Activated CD4-positive, alpha-beta memory T cell treated with anti-CD3 and anti-CD28 coated beads, Interleukin-2, amount 10 ng/mL, durations not matched to agents 7 days and 5 days (primary cell): ENCODE measurements around the gene GALNT13. TPM values are rescaled to one million over a fixed set of nuclear protein-coding genes. Genes with fewer than 3 reads are reported as not detected.

Experiments
- CTCF ChIA-PET: fragments of 350-600 bp; sonication (Branson Sonifier 250); formaldehyde crosslinking; loops from one replicate; lab custom pipeline; 2021; ENCODE audit warnings: antibody characterized with exemption, inconsistent platforms; lab: Charles Lee
- POLR2A ChIA-PET: fragments of 350-600 bp; sonication (Branson Sonifier 250); formaldehyde crosslinking; loops from one replicate; lab custom pipeline; 2021; ENCODE audit warnings: antibody characterized with exemption; lab: Charles Lee
- DNase-seq: peaks from one replicate; pipeline ENCODE4 v3.0.0-alpha.2; 2020
- H3K27ac Mint-ChIP-seq: one replicate; pipeline ENCODE4 v1.8.0; 2021; ENCODE audit warnings: mild to moderate bottlenecking, mixed read lengths
- H3K27me3 Mint-ChIP-seq: one replicate; pipeline ENCODE4 v1.8.0; 2021; ENCODE audit warnings: mixed read lengths
- H3K36me3 Mint-ChIP-seq: one replicate; pipeline ENCODE4 v1.8.0; 2021; ENCODE audit warnings: low read depth, mixed read lengths
- H3K4me1 Mint-ChIP-seq: one replicate; pipeline ENCODE4 v1.8.0; 2021; ENCODE audit warnings: mixed read lengths
- H3K4me3 Mint-ChIP-seq: one replicate; pipeline ENCODE4 v1.8.0; 2021; ENCODE audit warnings: mild to moderate bottlenecking, mixed read lengths
- H3K9me3 Mint-ChIP-seq: one replicate; pipeline ENCODE4 v1.8.0; 2021; ENCODE audit warnings: mixed read lengths
- total RNA-seq, 2 experiments: library from RNA; stranded (reverse); gene quantifications; one replicate each; pipeline ENCODE4 v1.2.3, GENCODE V29; 2021

GALNT13 gene
- total RNA-seq, 2 experiments from 2014 or later: not detected

DNA sequence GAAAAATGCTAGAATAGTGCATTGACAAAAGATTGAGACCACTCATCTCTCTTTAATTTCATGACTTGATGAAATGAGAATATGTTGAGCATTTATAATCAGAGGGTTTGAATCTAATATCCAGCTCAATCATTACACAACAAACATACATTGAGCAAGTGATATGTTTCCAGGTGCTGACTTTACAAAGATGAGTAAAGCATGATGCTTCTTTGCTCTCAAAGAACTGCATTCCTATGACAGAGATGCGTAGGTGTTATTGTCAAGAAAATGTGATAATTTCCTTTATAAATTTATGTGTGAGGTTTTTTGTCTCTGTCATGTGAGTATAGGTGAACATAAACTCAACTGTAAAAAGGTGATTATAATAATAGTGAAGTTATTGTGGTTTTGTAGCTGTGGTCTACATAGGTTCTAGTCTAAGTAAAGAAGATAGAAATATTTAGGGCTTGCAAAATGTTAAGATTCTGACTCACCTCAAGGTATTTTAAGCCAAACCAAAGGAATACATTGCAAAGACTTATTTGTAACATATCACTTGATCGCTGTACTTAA, 389.8 kb downstream of the GALNT13 start:
- ChIA-PET CTCF (no interaction called here), POLR2A (no interaction called here)
- Mint-ChIP-seq H3K4me1 (no peaks in the 10 kb centered on the region), H3K36me3 (no peaks in the 10 kb centered on the region), H3K4me3 (no peak overlapping the region), H3K9me3 (peaks cover 4% of the 10 kb centered on the region), H3K27ac (no peak overlapping the region), H3K27me3 (no peaks in the 10 kb centered on the region)
- DNase-seq: no peak

DNA sequence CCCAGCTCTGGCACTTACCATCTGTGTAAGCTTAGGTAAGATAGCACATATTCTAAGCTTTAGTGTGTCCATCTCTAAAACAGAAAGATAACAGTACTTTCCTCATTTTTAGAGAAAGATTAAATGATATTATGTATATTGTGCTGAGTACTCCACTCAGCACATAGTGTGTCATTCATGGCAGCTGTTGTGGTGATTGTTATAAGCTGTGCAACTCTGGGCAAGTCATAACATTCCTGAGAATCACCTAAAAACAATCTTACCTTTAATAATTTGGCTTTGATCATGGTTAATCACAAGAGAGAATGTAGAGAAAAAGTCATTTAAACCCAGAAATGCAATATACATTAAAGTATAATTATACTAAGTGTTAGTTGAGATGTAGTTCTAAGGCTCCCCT, 391.5 kb downstream of the GALNT13 start:
- H3K4me3 Mint-ChIP-seq: no peak overlapping the region
- no peaks in the 10 kb centered on the region for H3K27me3 Mint-ChIP-seq
- no peak overlapping the region for H3K27ac Mint-ChIP-seq
- H3K36me3 Mint-ChIP-seq: no peaks in the 10 kb centered on the region
- DNase-seq: no peak
- H3K4me1 Mint-ChIP-seq: no peaks in the 10 kb centered on the region
- ChIA-PET CTCF (no interaction called here), POLR2A (no interaction called here)
- peaks cover 4% of the 10 kb centered on the region for H3K9me3 Mint-ChIP-seq

DNA sequence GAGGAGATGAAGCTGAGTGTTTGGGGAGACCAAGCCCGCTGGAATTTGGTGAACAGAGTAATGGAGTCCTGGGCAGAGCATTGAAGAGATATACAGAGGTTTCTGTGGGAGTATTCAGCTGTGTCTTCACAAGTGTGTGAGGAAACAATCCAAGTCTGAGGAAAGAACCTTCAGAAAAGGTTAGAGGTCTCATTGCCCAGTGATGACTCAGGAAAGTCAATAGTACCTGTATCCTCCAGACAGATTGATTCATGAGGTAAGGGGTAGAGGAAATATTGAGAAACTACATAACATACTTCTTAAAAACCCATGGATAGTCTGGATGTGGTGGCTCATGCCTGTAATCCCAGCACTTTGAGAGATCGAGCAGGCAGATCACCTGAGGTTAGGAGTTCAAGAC, 392.3 kb downstream of the GALNT13 start:
- Mint-ChIP-seq H3K27me3 (no peaks in the 10 kb centered on the region), H3K27ac (no peak overlapping the region), H3K36me3 (no peaks in the 10 kb centered on the region), H3K4me1 (no peaks in the 10 kb centered on the region), H3K4me3 (no peak overlapping the region), H3K9me3 (peaks cover 4% of the 10 kb centered on the region)
- POLR2A ChIA-PET: no interaction called here
- DNase-seq: no peak
- CTCF ChIA-PET: no interaction called here

DNA sequence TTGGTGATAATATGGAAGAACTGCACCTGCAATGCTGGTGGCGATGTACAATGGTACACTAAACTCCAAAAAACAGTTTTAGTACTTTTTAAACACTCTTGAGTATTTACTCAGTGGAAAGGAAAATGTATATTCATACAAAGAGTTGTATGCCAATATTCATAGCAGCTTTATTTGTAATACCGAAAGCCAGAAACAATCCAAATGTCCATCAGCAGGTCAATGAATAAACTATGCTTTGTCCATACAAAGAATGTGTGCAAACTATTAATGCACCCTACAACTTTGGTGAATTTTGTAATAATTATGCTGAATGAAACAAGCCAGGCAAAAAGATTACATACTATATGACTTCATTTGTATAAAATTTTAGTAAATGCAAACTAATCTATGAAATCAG, 396.3 kb downstream of the GALNT13 start:
- no peaks in the 10 kb centered on the region for H3K9me3 Mint-ChIP-seq
- H3K4me1 Mint-ChIP-seq: no peaks in the 10 kb centered on the region
- no peak for DNase-seq
- ChIA-PET CTCF (no interaction called here), POLR2A (no interaction called here)
- no peak overlapping the region for H3K27ac Mint-ChIP-seq
- H3K36me3 Mint-ChIP-seq: no peaks in the 10 kb centered on the region
- no peaks in the 10 kb centered on the region for H3K27me3 Mint-ChIP-seq
- no peak overlapping the region for H3K4me3 Mint-ChIP-seq

DNA sequence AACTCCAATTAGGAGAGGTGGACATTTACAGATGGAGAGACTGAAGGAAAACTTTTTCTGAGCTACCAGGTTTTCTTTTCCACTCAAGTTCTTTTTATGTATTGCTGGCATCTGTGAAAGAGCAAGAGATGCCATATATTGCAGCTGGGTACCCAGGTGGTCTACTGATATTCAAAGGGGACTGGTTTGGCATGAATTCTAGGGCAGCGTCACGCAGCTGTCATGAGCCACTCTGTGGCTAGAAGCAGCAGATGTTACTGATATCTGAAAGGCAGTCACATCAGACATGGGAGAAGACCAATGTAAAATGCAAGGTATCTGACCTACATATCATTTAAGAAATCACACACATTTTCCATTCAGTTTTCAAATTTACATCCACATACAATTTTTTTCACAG, 408.8 kb downstream of the GALNT13 start:
- H3K9me3 Mint-ChIP-seq: no peaks in the 10 kb centered on the region
- no peak for DNase-seq
- no peaks in the 10 kb centered on the region for H3K27me3 Mint-ChIP-seq
- H3K27ac Mint-ChIP-seq: no peak overlapping the region
- POLR2A ChIA-PET: no interaction called here
- no peaks in the 10 kb centered on the region for H3K4me1 Mint-ChIP-seq
- H3K4me3 Mint-ChIP-seq: no peak overlapping the region
- CTCF ChIA-PET: no interaction called here
- H3K36me3 Mint-ChIP-seq: no peaks in the 10 kb centered on the region

DNA sequence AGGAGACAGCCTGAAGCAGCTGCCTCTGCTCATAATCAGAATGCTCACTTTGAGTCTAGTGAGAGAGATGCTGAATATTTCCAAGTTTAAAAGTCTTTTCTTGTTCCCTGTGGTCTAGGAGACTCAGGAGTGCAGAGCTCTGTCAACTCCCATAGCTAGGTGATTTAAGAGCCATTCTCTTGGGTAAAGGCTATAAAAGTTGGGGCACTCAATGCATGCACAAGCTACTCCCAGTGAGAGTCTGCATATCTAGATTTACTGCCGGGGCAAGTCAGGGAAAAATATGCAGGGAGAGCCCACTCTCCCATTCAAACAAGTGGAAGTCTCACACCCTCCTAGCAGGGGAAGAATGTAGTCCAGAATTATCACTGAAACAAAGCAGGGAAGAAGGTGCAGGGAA, 418.1 kb downstream of the GALNT13 start:
- peaks cover 26% of the 10 kb centered on the region for H3K9me3 Mint-ChIP-seq
- no peak overlapping the region for H3K27ac Mint-ChIP-seq
- H3K36me3 Mint-ChIP-seq: no peaks in the 10 kb centered on the region
- ChIA-PET CTCF (no interaction called here), POLR2A (no interaction called here)
- DNase-seq: no peak
- H3K4me1 Mint-ChIP-seq: no peaks in the 10 kb centered on the region
- H3K4me3 Mint-ChIP-seq: no peak overlapping the region
- no peaks in the 10 kb centered on the region for H3K27me3 Mint-ChIP-seq

DNA sequence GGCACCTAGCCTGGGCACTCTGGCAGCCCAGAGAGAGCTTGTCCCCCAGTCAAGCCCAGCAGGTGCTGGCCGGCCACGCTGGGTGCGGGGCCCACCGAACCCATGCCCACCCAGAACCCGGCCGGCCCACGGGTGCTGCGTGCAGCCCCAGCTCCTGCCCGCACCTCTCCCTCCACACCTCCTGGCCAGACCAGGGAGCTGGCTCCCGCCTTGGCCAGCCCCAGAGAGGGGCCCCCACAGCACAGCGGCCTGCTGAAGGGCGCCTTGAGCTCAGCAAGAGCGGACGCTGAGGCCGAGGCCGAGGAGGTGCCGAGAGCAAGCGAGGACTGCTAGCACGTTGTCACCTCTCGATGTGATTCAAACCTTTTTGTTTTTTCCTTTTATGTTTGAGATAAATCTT, 419.8 kb downstream of the GALNT13 start:
- ChIA-PET POLR2A (no interaction called here), CTCF (no interaction called here)
- Mint-ChIP-seq H3K27ac (no peak overlapping the region), H3K4me1 (no peaks in the 10 kb centered on the region), H3K36me3 (no peaks in the 10 kb centered on the region), H3K9me3 (peaks cover 29% of the 10 kb centered on the region), H3K4me3 (no peak overlapping the region), H3K27me3 (no peaks in the 10 kb centered on the region)
- DNase-seq: no peak

DNA sequence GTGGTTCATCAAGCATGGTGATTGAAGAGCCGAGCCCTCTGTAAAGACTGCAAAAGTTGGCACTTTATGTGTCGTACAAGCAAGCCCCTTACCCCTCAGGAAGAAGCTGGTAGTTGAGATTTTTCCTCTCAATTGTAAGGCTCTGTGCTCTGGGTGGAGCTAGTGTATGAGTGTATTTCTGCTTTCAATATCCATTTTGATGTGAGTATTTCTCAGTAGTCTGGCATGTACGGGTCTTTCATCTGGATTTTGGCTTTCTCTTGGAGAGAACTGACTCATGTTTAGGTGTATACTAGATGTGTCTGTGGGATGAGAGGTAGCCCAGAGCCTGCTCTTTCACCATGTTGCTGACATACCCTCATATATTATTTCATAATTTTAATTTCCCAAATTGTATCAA, 420.2 kb downstream of the GALNT13 start:
- no peak overlapping the region for H3K4me3 Mint-ChIP-seq
- peaks cover 29% of the 10 kb centered on the region for H3K9me3 Mint-ChIP-seq
- POLR2A ChIA-PET: no interaction called here
- DNase-seq: no peak
- H3K27ac Mint-ChIP-seq: no peak overlapping the region
- H3K27me3 Mint-ChIP-seq: no peaks in the 10 kb centered on the region
- H3K36me3 Mint-ChIP-seq: no peaks in the 10 kb centered on the region
- no peaks in the 10 kb centered on the region for H3K4me1 Mint-ChIP-seq
- CTCF ChIA-PET: no interaction called here

DNA sequence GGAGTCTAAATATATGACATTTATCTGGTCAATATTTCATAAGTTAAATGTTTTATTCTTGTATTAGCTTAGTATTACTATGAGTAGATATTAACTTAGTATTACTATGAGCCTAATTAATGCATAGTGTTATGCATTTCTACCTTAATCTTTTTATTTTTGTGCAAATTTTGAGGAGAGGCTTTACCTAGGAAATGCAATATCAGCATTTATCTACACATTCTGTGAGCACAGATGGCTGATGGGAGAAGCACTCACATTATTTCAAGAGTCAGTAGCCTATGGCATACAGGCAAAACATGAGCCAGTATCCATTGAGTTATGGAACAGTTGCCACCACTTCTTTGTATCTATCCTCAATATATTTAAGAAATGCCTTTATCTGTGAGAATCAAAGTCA, 422.1 kb downstream of the GALNT13 start:
- no peaks in the 10 kb centered on the region for H3K4me1 Mint-ChIP-seq
- POLR2A ChIA-PET: no interaction called here
- H3K27me3 Mint-ChIP-seq: no peaks in the 10 kb centered on the region
- peaks cover 17% of the 10 kb centered on the region for H3K9me3 Mint-ChIP-seq
- H3K36me3 Mint-ChIP-seq: no peaks in the 10 kb centered on the region
- H3K4me3 Mint-ChIP-seq: no peak overlapping the region
- CTCF ChIA-PET: no interaction called here
- no peak for DNase-seq
- no peak overlapping the region for H3K27ac Mint-ChIP-seq

DNA sequence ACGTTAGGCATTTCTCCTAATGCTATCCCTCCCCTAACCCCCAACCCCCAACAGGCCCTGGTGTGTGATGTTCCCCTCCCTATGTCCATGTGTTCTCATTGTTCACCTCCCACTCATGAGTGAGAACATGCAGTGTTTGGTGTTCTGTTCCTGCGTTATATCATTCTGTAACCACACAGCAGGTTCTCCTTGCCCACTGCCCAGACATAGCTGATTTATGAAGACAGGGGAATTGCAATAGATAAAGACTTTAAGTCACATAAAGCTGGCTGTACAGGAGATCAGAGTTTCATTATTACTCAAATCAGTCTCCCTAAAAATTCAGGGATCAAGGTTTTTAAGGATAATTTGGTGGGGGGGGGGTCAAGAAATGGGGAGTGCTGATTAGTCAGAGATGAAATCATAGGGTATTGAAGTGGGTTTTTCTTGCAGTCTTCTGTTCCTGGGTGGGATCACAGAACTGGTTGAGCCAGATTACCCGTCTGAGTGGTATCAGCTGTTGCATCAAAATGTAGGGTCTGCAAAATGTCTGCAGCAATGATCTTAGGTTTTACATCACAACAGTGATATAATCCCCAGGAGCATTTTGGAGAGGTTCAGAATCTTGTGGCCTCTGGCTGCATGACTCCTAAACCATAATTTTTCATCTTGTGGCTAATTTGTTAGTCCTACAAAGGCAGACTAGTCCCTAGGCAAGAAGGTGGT, 434.7 kb downstream of the GALNT13 start:
- Mint-ChIP-seq H3K36me3 (no peaks in the 10 kb centered on the region), H3K27me3 (no peaks in the 10 kb centered on the region), H3K27ac (no peak overlapping the region), H3K4me3 (no peak overlapping the region), H3K9me3 (no peaks in the 10 kb centered on the region), H3K4me1 (no peaks in the 10 kb centered on the region)
- POLR2A ChIA-PET: no interaction called here
- no peak for DNase-seq
- CTCF ChIA-PET: no interaction called here

DNA sequence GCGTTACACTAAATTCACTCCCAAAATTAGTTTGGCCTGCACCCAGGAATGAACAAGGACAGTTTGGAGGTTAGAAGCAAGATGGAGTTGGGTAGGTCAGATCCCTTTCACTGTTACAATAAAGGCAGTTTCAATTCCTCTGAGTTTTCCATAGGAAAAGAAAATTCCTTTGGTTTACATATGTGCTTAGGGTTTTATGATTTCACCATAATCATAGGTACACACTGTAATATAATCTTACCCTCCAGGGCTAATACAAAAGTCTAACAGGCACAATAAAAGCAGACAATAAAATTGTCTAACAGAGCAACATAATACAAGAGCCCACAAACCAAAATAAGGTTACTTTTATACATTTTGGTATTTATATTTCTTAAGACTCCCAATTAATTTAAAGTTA, 435.3 kb downstream of the GALNT13 start:
- no peaks in the 10 kb centered on the region for H3K27me3 Mint-ChIP-seq
- no peak overlapping the region for H3K27ac Mint-ChIP-seq
- DNase-seq: no peak
- H3K4me1 Mint-ChIP-seq: no peaks in the 10 kb centered on the region
- no peaks in the 10 kb centered on the region for H3K36me3 Mint-ChIP-seq
- ChIA-PET CTCF (no interaction called here), POLR2A (no interaction called here)
- no peaks in the 10 kb centered on the region for H3K9me3 Mint-ChIP-seq
- no peak overlapping the region for H3K4me3 Mint-ChIP-seq

DNA sequence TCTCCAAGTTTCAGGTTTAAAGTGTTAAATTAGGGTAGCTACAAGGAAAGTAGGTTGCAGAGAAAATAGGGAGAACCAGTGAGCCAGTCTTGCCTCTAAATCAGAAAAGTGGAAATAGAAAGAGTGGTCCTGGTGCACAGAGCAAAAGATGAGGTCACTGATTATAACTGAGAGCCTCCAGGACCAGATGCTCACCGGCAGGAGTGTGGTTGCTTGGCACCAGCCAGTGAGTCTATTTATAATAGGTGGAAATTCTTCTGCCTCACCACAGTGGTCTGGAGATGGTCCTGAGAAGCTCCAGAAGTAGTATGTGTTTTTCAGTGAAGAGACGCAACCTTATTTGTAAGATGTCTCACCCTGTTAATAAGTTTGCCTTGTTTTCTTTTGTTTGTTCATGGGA, 452.9 kb downstream of the GALNT13 start:
- no peaks in the 10 kb centered on the region for H3K9me3 Mint-ChIP-seq
- POLR2A ChIA-PET: no interaction called here
- H3K36me3 Mint-ChIP-seq: no peaks in the 10 kb centered on the region
- CTCF ChIA-PET: no interaction called here
- no peak overlapping the region for H3K4me3 Mint-ChIP-seq
- H3K27me3 Mint-ChIP-seq: no peaks in the 10 kb centered on the region
- no peak overlapping the region for H3K27ac Mint-ChIP-seq
- DNase-seq: no peak
- no peaks in the 10 kb centered on the region for H3K4me1 Mint-ChIP-seq

DNA sequence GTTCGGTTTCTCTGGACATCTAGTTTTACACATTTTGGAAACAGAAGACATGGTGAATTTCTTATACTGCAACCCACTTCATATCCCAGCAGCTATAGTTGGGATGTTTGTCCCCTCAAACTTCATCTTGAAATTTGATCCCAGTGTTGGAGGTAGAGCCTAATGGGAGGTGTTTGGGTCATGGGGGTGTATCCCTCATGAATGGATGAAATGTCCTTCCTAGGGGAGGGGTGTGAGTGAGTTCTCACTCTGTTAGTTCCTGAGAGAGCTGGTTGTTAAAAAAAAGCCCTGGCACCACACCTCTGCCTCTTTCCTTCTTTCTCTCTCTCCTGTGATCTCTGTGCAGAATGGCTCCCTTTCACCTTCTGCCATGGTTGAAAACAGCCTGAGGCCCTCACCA, 457.8 kb downstream of the GALNT13 start:
- Mint-ChIP-seq H3K4me1 (no peaks in the 10 kb centered on the region), H3K36me3 (no peaks in the 10 kb centered on the region), H3K4me3 (no peak overlapping the region), H3K9me3 (peaks cover 2% of the 10 kb centered on the region), H3K27ac (no peak overlapping the region), H3K27me3 (no peaks in the 10 kb centered on the region)
- ChIA-PET CTCF (no interaction called here), POLR2A (no interaction called here)
- no peak for DNase-seq

DNA sequence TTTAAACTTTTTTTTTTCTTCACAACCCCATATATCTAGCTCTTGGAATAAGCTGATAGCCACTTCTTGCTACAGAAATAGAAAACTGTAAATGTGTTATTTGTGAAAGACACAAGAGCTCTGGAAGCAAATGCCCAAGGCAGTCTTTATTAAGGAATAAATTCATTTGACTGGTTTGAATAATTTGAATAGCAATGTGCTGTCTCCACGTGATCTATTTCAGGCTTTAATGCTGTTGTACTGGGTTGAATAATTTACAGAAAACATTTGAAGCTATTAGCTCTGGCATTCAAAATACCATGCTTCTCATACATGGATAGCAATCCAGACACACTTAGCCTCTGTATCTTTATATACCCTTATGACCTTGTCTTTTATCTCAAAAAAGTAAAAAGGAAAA, 460.1 kb downstream of the GALNT13 start:
- Mint-ChIP-seq H3K9me3 (peaks cover 2% of the 10 kb centered on the region), H3K27me3 (no peaks in the 10 kb centered on the region), H3K4me3 (no peak overlapping the region), H3K27ac (no peak overlapping the region), H3K36me3 (no peaks in the 10 kb centered on the region), H3K4me1 (no peaks in the 10 kb centered on the region)
- no peak for DNase-seq
- CTCF ChIA-PET: no interaction called here
- POLR2A ChIA-PET: no interaction called here
